ENCODE data around the gene HDAC4.

DNA sequence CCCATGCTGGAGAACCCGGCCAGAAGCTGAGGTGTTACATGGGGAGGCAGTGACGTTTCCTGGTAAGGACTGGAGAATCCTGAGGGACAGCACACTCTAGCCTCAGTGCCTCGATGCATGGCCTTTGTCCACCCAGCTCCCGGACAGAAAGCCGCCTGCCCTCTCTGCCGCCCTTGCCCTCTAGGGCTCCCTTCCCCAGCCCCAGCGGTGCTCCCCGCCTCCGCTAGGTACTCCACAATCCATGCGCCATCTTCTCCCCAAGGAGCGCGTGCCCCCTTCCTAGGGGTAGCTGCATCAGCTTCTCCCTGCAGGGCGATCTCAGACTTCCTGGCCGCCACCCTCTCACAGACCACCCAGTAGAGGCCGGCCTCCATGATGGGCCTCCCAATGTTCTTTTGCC, 301.3 kb downstream of the HDAC4 start:
- TF ChIP-seq, protein P1, sequence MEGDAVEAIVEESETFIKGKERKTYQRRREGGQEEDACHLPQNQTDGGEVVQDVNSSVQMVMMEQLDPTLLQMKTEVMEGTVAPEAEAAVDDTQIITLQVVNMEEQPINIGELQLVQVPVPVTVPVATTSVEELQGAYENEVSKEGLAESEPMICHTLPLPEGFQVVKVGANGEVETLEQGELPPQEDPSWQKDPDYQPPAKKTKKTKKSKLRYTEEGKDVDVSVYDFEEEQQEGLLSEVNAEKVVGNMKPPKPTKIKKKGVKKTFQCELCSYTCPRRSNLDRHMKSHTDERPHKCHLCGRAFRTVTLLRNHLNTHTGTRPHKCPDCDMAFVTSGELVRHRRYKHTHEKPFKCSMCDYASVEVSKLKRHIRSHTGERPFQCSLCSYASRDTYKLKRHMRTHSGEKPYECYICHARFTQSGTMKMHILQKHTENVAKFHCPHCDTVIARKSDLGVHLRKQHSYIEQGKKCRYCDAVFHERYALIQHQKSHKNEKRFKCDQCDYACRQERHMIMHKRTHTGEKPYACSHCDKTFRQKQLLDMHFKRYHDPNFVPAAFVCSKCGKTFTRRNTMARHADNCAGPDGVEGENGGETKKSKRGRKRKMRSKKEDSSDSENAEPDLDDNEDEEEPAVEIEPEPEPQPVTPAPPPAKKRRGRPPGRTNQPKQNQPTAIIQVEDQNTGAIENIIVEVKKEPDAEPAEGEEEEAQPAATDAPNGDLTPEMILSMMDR (IDR thresholded peaks at IDR 0.05) = no peak
- no peak for TF ChIP-seq POLR2AphosphoS5 (IDR thresholded peaks at IDR 0.05; ENCODE audit: insufficient read depth in 1 of 2, low read depth in 1 of 2)
- no peak for TF ChIP-seq POLR2A (IDR thresholded peaks at IDR 0.05)
